ENCODE results near the gene CFAP65. TPM values are rescaled to one million over a fixed set of nuclear protein-coding genes. Genes with fewer than 3 reads are reported as not detected.
A peak's percentile ranks its signal among the peaks of the same experiment; 100 is the strongest.

CFAP65 gene
- total RNA-seq, 2 experiments from 2014 or later: not detected

GRCh38 chr2:218983934-218984238 is 57.4 kb downstream of the CFAP65 start:
- Mint-ChIP-seq H3K4me1 (ENCODE audit: low read depth) (peaks cover 26% of the 10 kb centered on the region), H3K27me3 (ENCODE audit: low read depth) (peaks cover 71% of the 10 kb centered on the region), H3K9me3 (ENCODE audit: insufficient read depth) (no peaks in the 10 kb centered on the region), H3K36me3 (ENCODE audit: low read depth) (peaks cover 2% of the 10 kb centered on the region), H3K4me3 (no peak overlapping the region), H3K27ac (no peak overlapping the region)
- ChIA-PET CTCF (interaction anchor here (0.9 to 5.7 kb wide), 3 partner anchors 12 to 108 kb away, joined by 3 to 58 read pairs (median 41); no protein-coding TSS in a partner anchor), POLR2A (no interaction called here)
- ATAC-seq (no peak), DNase-seq (no peak)

- H3K27ac Mint-ChIP-seq: no peak overlapping the region
- H3K4me1 Mint-ChIP-seq (ENCODE audit: low read depth): peaks cover 26% of the 10 kb centered on the region
- ATAC-seq (no peak), DNase-seq (no peak)
- peaks cover 69% of the 10 kb centered on the region for H3K27me3 Mint-ChIP-seq (ENCODE audit: low read depth)
- peaks cover 2% of the 10 kb centered on the region for H3K36me3 Mint-ChIP-seq (ENCODE audit: low read depth)
- no peaks in the 10 kb centered on the region for H3K9me3 Mint-ChIP-seq (ENCODE audit: insufficient read depth)
- ChIA-PET CTCF (interaction anchor here (0.9 to 5.7 kb wide), 5 partner anchors 13 to 108 kb away, joined by 3 to 58 read pairs (median 36); no protein-coding TSS in a partner anchor), POLR2A (no interaction called here)
- H3K4me3 Mint-ChIP-seq: no peak overlapping the region
Observed at GRCh38 chr2:218983263-218983933, 57.9 kb downstream of the CFAP65 start.

GRCh38 chr2:218982586-218983262 is 58.6 kb downstream of the CFAP65 start:
- Mint-ChIP-seq H3K4me3 (no peak overlapping the region), H3K27me3 (ENCODE audit: low read depth) (peaks cover 66% of the 10 kb centered on the region), H3K27ac (no peak overlapping the region), H3K9me3 (ENCODE audit: insufficient read depth) (no peaks in the 10 kb centered on the region), H3K4me1 (ENCODE audit: low read depth) (peaks cover 26% of the 10 kb centered on the region), H3K36me3 (ENCODE audit: low read depth) (peaks cover 2% of the 10 kb centered on the region)
- ATAC-seq (no peak), DNase-seq (no peak)
- CTCF ChIA-PET: interaction anchor here (0.9 to 5.7 kb wide), 6 partner anchors 13 to 107 kb away, joined by 3 to 58 read pairs (median 20); no protein-coding TSS in a partner anchor
- POLR2A ChIA-PET: no interaction called here

GRCh38 chr2:218981881-218982585 is 59.3 kb downstream of the CFAP65 start:
- no peak overlapping the region for H3K4me3 Mint-ChIP-seq
- DNase-seq (no peak), ATAC-seq (peak; percentile 16)
- H3K27me3 Mint-ChIP-seq (ENCODE audit: low read depth): peaks cover 65% of the 10 kb centered on the region
- ChIA-PET CTCF (interaction anchor here (0.7 to 5.7 kb wide), 9 partner anchors 14 to 177 kb away, joined by 3 to 58 read pairs (median 4); no protein-coding TSS in a partner anchor), POLR2A (no interaction called here)
- H3K27ac Mint-ChIP-seq: no peak overlapping the region
- H3K9me3 Mint-ChIP-seq (ENCODE audit: insufficient read depth): no peaks in the 10 kb centered on the region
- peaks cover 26% of the 10 kb centered on the region for H3K4me1 Mint-ChIP-seq (ENCODE audit: low read depth)
- peaks cover 2% of the 10 kb centered on the region for H3K36me3 Mint-ChIP-seq (ENCODE audit: low read depth)

- H3K27me3 Mint-ChIP-seq (ENCODE audit: low read depth): peaks cover 64% of the 10 kb centered on the region
- CTCF ChIA-PET: interaction anchor here (0.7 to 5.7 kb wide), 9 partner anchors 8 to 178 kb away, joined by 3 to 58 read pairs (median 9); no protein-coding TSS in a partner anchor
- DNase-seq: no peak
- ATAC-seq: no peak
- peaks cover 2% of the 10 kb centered on the region for H3K36me3 Mint-ChIP-seq (ENCODE audit: low read depth)
- peaks cover 26% of the 10 kb centered on the region for H3K4me1 Mint-ChIP-seq (ENCODE audit: low read depth)
- peak overlapping the region; percentile 48 for H3K4me3 Mint-ChIP-seq
- no peak overlapping the region for H3K27ac Mint-ChIP-seq
- POLR2A ChIA-PET: no interaction called here
- no peaks in the 10 kb centered on the region for H3K9me3 Mint-ChIP-seq (ENCODE audit: insufficient read depth)
Observed at GRCh38 chr2:218981390-218981880, 59.9 kb downstream of the CFAP65 start.

- peaks cover 62% of the 10 kb centered on the region for H3K27me3 Mint-ChIP-seq (ENCODE audit: low read depth)
- peaks cover 2% of the 10 kb centered on the region for H3K36me3 Mint-ChIP-seq (ENCODE audit: low read depth)
- H3K9me3 Mint-ChIP-seq (ENCODE audit: insufficient read depth): no peaks in the 10 kb centered on the region
- ChIA-PET POLR2A (no interaction called here), CTCF (interaction anchor here (0.5 to 5.7 kb wide), 53 partner anchors 8 to 322 kb away, joined by 3 to 58 read pairs (median 4); partner anchors contain the start of genes CDK5R2, CRYBA2 and IHH)
- no peak for DNase-seq
- H3K4me1 Mint-ChIP-seq (ENCODE audit: low read depth): peaks cover 26% of the 10 kb centered on the region
- H3K27ac Mint-ChIP-seq: no peak overlapping the region
- peak overlapping the region; percentile 48 for H3K4me3 Mint-ChIP-seq
- no peak for ATAC-seq
Observed at GRCh38 chr2:218980735-218981389, 60.5 kb downstream of the CFAP65 start.

- Mint-ChIP-seq H3K27me3 (ENCODE audit: low read depth) (peaks cover 64% of the 10 kb centered on the region), H3K4me1 (ENCODE audit: low read depth) (peaks cover 26% of the 10 kb centered on the region), H3K4me3 (no peak overlapping the region), H3K27ac (no peak overlapping the region), H3K36me3 (ENCODE audit: low read depth) (peaks cover 2% of the 10 kb centered on the region), H3K9me3 (ENCODE audit: insufficient read depth) (no peaks in the 10 kb centered on the region)
- DNase-seq: peak; percentile 87
- CTCF ChIA-PET: interaction anchor here (0.5 to 5.7 kb wide), 61 partner anchors 9 to 337 kb away, joined by 3 to 58 read pairs (median 4); partner anchors contain the start of genes CDK5R2, CRYBA2 and IHH
- POLR2A ChIA-PET: interaction anchor here (0.6 to 0.7 kb wide), 2 partner anchors 29 to 168 kb away, joined by 3 to 4 read pairs; no protein-coding TSS in a partner anchor
- ATAC-seq: peak; percentile 92
Observed at GRCh38 chr2:218979846-218980734, 61.2 kb downstream of the CFAP65 start.

GRCh38 chr2:218975060-218975777 is 66.1 kb downstream of the CFAP65 start:
- H3K4me1 Mint-ChIP-seq (ENCODE audit: low read depth): peaks cover 6% of the 10 kb centered on the region
- H3K4me3 Mint-ChIP-seq: no peak overlapping the region
- H3K27ac Mint-ChIP-seq: no peak overlapping the region
- no peak for DNase-seq
- no peak for ATAC-seq
- ChIA-PET POLR2A (no interaction called here), CTCF (interaction anchor here (1.1 to 2.0 kb wide), 3 partner anchors 8 to 99 kb away, joined by 3 to 5 read pairs (median 4); no protein-coding TSS in a partner anchor)
- H3K36me3 Mint-ChIP-seq (ENCODE audit: low read depth): no peaks in the 10 kb centered on the region
- H3K9me3 Mint-ChIP-seq (ENCODE audit: insufficient read depth): no peaks in the 10 kb centered on the region
- H3K27me3 Mint-ChIP-seq (ENCODE audit: low read depth): peaks cover 48% of the 10 kb centered on the region

GRCh38 chr2:218970894-218971293 is 70.4 kb downstream of the CFAP65 start:
- ChIA-PET POLR2A (no interaction called here), CTCF (interaction anchor here (2.3 kb wide), 1 partner anchor 9 kb away, joined by 11 read pairs; no protein-coding TSS in a partner anchor)
- DNase-seq (no peak), ATAC-seq (no peak)
- Mint-ChIP-seq H3K27me3 (ENCODE audit: low read depth) (peaks cover 42% of the 10 kb centered on the region), H3K4me3 (no peak overlapping the region), H3K27ac (no peak overlapping the region), H3K9me3 (ENCODE audit: insufficient read depth) (no peaks in the 10 kb centered on the region), H3K4me1 (ENCODE audit: low read depth) (no peaks in the 10 kb centered on the region), H3K36me3 (ENCODE audit: low read depth) (no peaks in the 10 kb centered on the region)

All from activated CD8-positive, alpha-beta T cell treated with anti-CD3 and anti-CD28 coated beads, Interleukin-2, amount 10 ng/mL, durations not matched to agents 7 days and 5 days (primary cell).